HG02981 (cell line): ENCODE data around the gene STAMBP.
"Not testable (repeated sequence)": the region's sequence is repeated elsewhere in the genome, so short reads cannot be mapped to it uniquely, and the experiment has no call there.

Experiments used
- ATAC-seq: cut with Tn5 transposase; IDR thresholded peaks from one replicate; pipeline ENCODE4 v1.9.1; 2021; ENCODE audit warnings: mild to moderate bottlenecking, moderate library complexity; ENCODE audit not compliant: unreplicated experiment

The STAMBP gene

GRCh38 chr2:73836141-73836943, 7.6 kb downstream of the STAMBP start:
- ATAC-seq = no peak

GRCh38 chr2:73837847-73838585, 9.3 kb downstream of the STAMBP start:
- ATAC-seq = no peak

- no peak for ATAC-seq
Observed at GRCh38 chr2:73838889-73839534, 10.3 kb downstream of the STAMBP start.

GRCh38 chr2:73839653-73840411, 11.1 kb downstream of the STAMBP start:
- ATAC-seq = no peak

GRCh38 chr2:73841912-73842738, 13.4 kb downstream of the STAMBP start:
- ATAC-seq = no peak

- ATAC-seq = no peak
Observed at GRCh38 chr2:73842739-73843019, 13.9 kb downstream of the STAMBP start.

GRCh38 chr2:73844087-73844486, 15.3 kb downstream of the STAMBP start:
- ATAC-seq = no peak

GRCh38 chr2:73850009-73850408, 21.2 kb downstream of the STAMBP start:
- no peak for ATAC-seq

- ATAC-seq = no peak
Observed at GRCh38 chr2:73851274-73851673, 22.5 kb downstream of the STAMBP start.

- no peak for ATAC-seq
Observed at GRCh38 chr2:73852020-73852419, 23.3 kb downstream of the STAMBP start.

- no peak for ATAC-seq
Observed at GRCh38 chr2:73855526-73855925, 26.8 kb downstream of the STAMBP start.

- no peak for ATAC-seq
Observed at GRCh38 chr2:73856214-73856613, 27.5 kb downstream of the STAMBP start.

- no peak for ATAC-seq
Observed at GRCh38 chr2:73859721-73860586, 31.2 kb downstream of the STAMBP start.

- ATAC-seq = no peak
Observed at GRCh38 chr2:73862987-73863386, 34.2 kb downstream of the STAMBP start.

GRCh38 chr2:73868204-73868978, 39.6 kb downstream of the STAMBP start:
- ATAC-seq = no peak

- ATAC-seq = no peak
Observed at GRCh38 chr2:73870084-73870483, 41.3 kb downstream of the STAMBP start.

- no peak for ATAC-seq
Observed at GRCh38 chr2:73877071-73877802, 48.5 kb downstream of the STAMBP start.

GRCh38 chr2:73877984-73878383, 49.2 kb downstream of the STAMBP start:
- ATAC-seq = not testable (repeated sequence)
